Skeletal muscle satellite cell (primary cell): ENCODE results near the gene TNFRSF13B.
"Not testable (repeated sequence)": the region's sequence is repeated elsewhere in the genome, so short reads cannot be mapped to it uniquely, and the experiment has no call there.

Source experiments
- H3K27me3 ChIP-seq: 2 replicates; pipeline ENCODE4 v1.7.0; 2013; ENCODE audit warnings: low read length; ENCODE audit not compliant: control insufficient read depth, insufficient read depth
- H3K36me3 ChIP-seq: 2 replicates; pipeline ENCODE4 v1.7.0; 2013; ENCODE audit warnings: mild to moderate bottlenecking, control low read depth, low read length; ENCODE audit not compliant: insufficient read depth
- H3K4me1 ChIP-seq: 2 replicates; pipeline ENCODE4 v1.7.0; 2013; ENCODE audit warnings: low read length; ENCODE audit not compliant: control insufficient read depth, insufficient read depth
- H3K4me2 ChIP-seq: 2 replicates; pipeline ENCODE4 v1.7.0; 2013; ENCODE audit warnings: mild to moderate bottlenecking, low read length
- H3K4me3 ChIP-seq: 2 replicates; pipeline ENCODE4 v1.7.0; 2013; ENCODE audit warnings: low read length
- H3K9ac ChIP-seq: 2 replicates; pipeline ENCODE4 v1.7.0; 2013; ENCODE audit warnings: mild to moderate bottlenecking, low read depth, low read length, moderate library complexity
- H3K9me3 ChIP-seq: replicated peaks from 2 replicates; pipeline ENCODE4 v1.7.0; 2013; ENCODE audit warnings: mild to moderate bottlenecking, control low read depth, low read length

Gene TNFRSF13B

DNA sequence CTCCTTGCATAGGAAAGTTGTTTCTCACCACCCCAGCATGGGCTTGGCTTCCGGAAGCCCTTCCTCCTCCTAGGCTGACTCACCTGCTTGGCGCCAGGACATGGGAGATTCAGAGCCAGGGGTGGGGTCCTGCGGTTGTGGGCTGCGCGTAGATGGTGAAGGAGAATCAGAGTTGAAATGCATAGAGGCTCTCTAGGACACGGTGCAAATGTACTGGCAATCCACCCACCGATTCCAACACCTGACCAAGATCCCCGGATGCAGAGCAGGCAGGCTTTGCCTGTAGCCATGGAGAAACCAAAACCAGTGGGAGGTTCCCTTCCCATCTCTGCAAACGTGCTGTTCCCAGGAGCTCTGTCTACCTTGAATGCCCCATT is 42.8 kb upstream of the TNFRSF13B start:
- H3K4me2 ChIP-seq, H3K9me3 ChIP-seq, H3K4me3 ChIP-seq, H3K9ac ChIP-seq, H3K36me3 ChIP-seq, H3K27me3 ChIP-seq: not testable (repeated sequence)
- peaks cover 16% of the 10 kb centered on the region for H3K4me1 ChIP-seq

DNA sequence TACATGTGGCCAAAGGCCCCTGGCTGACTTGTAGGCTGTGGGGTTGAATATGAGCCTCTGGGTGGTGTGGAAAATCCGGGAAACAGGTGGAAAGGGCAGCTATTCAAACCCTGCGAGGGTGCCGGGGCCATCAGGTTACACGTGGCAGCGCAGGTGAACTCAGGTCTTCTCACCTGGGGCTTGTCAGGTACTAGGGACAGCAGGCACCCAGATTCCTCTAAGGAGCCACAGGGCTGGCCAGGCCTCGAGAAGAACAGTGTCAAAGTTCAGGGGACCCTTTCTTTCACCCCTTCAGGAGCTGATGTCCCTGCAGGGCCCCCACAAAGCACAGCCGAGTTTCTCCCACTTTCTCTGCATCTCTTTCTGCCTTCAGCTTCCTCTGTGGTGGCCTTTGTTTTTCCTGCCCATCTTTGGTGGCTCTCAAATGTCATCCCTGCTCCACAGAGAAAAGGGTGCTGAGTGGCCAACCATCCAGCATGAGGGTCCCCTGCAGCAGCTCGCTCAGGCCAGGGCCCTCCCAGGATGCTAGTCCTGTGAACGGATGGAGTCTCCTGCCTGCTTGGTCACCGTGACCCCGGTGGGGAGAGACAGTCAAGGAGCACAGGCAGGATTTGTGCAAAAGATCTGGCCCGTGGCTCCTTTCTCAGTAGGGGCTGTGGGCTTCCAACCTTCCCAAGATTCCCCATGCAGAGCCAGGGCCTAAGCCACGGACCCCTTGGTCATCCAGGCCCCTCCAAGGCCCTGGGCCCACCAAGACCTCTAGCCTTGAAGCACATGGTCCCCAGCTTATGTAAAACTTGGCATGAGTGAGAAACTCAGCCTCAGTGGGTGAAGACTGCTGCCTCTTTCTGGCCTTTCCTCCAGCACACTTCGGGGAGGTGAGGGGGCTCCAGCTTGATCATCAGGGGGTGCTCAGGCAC is 42.2 kb upstream of the TNFRSF13B start:
- H3K36me3 ChIP-seq, H3K9ac ChIP-seq, H3K9me3 ChIP-seq, H3K4me3 ChIP-seq, H3K4me2 ChIP-seq, H3K27me3 ChIP-seq: not testable (repeated sequence)
- peaks cover 22% of the 10 kb centered on the region for H3K4me1 ChIP-seq

DNA sequence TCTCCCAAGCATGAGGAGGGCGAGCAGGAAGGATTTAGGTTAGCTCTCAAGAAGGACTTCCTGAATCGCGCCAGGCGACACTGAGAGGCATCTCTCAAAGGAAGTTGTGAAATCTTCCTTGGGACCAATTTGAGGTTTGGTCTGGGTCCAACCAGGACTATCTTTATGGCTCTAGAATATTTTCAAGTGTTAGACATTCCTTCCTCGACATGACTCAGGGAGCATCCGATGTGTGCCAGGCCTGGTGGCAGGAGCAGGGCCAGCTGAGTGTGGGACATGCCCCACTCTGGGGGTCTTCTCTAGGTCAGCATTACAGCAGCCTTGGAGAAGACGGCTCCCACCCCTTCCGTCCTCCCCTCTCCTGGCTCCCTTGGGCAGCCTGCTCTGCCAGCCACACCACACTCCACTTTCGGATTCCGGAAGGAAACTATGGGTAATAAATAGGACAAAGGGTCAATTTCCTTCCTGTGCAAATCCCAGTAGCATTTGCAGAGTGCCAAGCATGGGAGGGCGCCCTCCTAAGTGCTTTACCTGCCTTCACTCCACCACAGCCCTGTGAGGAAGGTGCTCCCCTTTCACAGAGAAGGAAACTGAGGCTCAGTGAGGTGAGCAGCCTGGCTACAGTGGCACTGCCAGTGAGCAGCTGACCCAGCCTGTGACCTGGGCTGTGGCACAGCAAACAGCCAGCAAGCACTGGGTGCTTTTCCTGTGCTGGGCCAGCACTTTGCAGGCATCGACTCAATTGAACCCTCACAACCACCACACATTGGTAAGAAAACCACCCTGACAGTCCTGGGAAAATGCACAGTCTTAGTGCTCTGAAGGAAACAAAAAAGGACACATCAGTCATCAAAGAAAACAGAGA is 39.4 kb upstream of the TNFRSF13B start:
- not testable (repeated sequence) for H3K4me3 ChIP-seq, H3K9me3 ChIP-seq, H3K36me3 ChIP-seq, H3K4me2 ChIP-seq, H3K27me3 ChIP-seq, H3K9ac ChIP-seq
- H3K4me1 ChIP-seq: peaks cover 25% of the 10 kb centered on the region

DNA sequence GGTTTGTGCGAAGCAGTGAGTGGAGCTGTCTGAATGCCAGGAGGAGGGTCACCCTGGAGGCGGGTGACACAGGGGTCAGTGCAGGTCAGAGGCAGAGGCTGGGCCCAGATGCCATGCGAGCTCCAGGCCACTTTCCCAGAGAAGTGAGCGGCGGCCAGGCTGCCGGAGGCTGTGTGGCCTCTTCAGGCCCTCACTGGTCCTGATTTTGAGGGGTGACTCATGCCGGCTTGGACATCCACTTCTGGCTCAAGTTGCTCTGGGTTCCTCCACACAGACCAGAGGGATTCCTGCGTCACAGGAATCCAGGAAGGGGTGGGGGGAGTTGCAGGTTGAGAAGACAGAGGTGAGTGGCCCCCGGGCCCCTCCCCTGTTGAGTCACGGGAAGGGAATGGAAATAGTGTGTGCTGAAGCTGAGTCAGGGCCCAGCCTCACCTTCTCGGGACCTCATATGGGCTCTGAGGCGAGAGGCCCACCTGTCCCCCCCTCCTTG is 38.7 kb upstream of the TNFRSF13B start:
- not testable (repeated sequence) for H3K9ac ChIP-seq, H3K4me2 ChIP-seq, H3K36me3 ChIP-seq, H3K9me3 ChIP-seq, H3K27me3 ChIP-seq, H3K4me3 ChIP-seq
- H3K4me1 ChIP-seq: peaks cover 25% of the 10 kb centered on the region

DNA sequence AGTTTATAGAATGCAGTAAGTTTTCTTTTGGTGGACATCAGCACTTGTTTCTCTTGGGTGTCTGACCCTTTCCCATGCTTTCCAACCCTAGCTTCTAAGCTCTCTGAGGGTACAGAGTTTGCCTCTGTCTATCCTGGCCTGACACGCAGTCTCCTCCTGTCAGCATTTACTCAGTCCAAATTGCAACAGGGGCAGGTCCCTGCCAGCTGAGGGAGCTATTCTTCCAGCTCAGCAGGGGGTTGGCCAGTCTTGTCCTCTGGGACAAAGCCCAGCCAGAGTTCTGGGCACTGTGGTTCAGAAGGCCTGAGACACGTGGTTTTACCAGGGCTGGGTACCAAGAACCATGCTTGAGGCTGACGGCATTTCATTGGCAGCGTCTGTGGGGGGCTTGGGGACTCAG is 38.1 kb upstream of the TNFRSF13B start:
- H3K9ac ChIP-seq, H3K27me3 ChIP-seq, H3K36me3 ChIP-seq, H3K4me3 ChIP-seq, H3K9me3 ChIP-seq, H3K4me2 ChIP-seq: not testable (repeated sequence)
- H3K4me1 ChIP-seq: peaks cover 21% of the 10 kb centered on the region

DNA sequence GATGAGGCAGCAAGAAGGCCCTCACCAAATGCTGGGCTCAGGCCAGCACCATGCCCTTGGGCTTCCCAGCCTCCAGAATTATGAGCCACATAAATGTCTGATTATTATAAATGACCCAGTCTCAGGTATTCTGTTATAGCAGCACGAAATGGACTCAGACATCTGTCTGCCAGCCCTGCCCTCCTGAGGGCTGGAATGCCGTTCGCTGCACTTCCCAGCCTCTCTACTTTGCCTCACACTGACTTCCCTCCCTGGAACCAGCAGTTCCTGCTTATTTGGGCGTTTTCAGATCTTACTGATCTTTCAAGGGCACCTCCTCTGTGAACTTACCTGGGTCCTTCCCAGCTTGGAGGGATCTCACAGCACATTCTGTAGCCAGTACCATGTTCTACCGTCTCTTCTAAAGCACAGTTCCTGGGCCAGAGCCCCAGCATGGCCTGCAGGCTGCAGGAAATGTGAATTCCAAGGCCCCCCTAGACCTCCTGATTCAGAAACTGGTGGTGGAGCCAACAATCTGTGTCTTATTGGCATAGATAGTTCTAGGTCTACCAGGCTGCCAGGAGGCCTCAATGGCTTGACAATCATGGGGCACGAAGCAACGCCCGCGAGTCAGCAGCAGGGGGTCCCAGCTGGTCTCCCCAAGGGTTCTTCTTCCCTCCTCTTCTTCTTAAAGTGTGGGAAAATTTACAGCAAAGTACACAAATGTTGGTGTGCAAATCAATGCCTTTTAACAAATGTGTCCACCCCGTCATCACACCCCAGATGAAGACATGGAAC is 36.9 kb upstream of the TNFRSF13B start:
- H3K27me3 ChIP-seq, H3K9me3 ChIP-seq, H3K4me3 ChIP-seq, H3K9ac ChIP-seq, H3K4me2 ChIP-seq, H3K36me3 ChIP-seq: not testable (repeated sequence)
- peaks cover 11% of the 10 kb centered on the region for H3K4me1 ChIP-seq

DNA sequence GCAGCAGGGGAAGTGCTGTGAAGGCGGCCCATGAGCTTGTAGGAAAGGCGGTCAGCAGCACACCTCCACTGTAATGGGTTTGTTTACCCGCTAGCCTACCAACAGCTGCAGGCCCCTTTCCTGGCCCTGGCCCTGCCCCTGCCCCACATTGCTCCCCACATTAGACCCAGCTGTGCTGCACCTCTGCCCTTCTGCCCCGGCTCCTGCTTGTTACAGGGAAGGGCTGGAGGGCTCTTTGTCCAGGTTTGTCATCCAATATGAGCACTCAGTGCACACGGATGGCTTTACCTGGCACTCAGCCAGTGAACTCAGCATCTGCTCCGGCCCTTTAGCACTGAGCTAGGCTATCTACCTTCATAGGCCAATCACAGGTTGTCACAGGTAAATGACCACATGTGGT is 36.0 kb upstream of the TNFRSF13B start:
- H3K4me2 ChIP-seq, H3K4me3 ChIP-seq: not testable (repeated sequence)
- peaks cover 11% of the 10 kb centered on the region for H3K4me1 ChIP-seq

DNA sequence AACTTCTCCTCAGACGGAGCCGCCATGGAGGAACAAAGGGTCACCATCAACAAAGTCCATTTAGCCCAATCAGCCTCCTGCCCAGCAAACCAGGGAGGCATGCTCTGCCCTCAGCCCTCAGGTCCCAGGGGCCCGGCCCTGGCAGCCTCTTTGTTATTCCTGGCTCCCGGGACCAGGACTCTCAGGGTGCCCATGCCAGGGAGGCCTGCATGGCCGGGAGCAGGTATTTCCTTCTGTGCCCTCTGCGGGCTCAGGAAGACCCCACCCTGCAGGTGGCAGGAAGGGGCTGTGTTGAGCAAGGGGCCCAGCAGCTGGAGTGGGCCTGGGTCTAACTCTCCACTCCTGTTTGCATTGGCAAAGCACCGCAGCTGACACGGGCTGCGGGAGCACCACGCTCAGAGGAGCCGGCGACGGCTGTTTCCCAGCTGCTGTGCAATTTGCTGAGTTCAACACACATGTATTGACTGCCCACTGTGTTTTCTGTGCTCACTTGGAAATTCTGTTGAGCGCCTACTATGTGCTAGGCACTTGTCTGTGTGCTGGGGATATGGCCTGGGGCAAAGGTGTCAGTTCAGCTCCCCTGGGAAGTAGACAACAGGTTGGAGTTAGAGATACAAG is 33.2 kb upstream of the TNFRSF13B start:
- peaks cover 13% of the 10 kb centered on the region for H3K4me1 ChIP-seq
- H3K27me3 ChIP-seq, H3K4me2 ChIP-seq, H3K36me3 ChIP-seq, H3K9ac ChIP-seq, H3K9me3 ChIP-seq, H3K4me3 ChIP-seq: not testable (repeated sequence)

More for the DNA sequence above, 36.0 kb upstream of the TNFRSF13B start:
- not testable (repeated sequence) for H3K9ac ChIP-seq, H3K36me3 ChIP-seq, H3K27me3 ChIP-seq, H3K9me3 ChIP-seq

DNA sequence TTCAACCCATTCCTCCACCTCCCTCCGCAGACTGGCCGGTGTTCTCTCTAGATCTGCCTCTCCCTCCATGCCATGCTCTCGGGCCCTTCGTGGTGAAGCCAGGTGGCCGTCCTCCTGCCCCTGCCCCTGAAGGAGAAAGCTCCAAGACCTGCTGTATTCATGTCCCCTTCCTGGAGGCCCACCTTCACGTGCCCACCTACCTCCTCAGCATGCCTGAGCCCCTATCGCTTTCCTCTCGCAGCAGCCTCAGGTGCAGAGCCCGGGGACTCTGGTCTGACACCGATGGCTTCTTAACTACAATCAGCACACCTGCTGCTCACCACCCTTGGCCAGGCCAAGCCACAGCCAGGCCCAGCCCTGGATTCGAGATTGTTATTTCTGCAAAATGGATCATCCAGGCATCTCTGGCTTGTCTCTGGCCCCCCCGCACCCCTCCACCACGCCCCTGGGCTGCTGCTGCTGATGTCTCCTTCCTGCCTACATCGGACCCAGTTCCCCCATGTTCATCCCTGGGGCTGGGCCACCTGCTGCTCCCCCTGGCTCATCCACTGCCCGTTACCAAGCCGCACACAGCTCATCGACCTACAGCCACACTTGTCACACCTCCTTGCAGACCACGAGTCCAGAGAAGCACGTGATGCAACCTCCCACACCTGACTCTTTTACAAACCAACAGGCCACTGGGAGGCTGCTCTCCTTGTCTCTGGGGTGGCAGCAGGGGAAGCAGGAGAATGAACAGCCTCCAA is 32.5 kb upstream of the TNFRSF13B start:
- H3K9ac ChIP-seq: no peak overlapping the region
- H3K9me3 ChIP-seq: no peaks in the 10 kb centered on the region
- no peaks in the 10 kb centered on the region for H3K27me3 ChIP-seq
- no peaks in the 10 kb centered on the region for H3K36me3 ChIP-seq
- H3K4me3 ChIP-seq: no peak overlapping the region
- H3K4me2 ChIP-seq: no peak overlapping the region
- peaks cover 8% of the 10 kb centered on the region for H3K4me1 ChIP-seq

DNA sequence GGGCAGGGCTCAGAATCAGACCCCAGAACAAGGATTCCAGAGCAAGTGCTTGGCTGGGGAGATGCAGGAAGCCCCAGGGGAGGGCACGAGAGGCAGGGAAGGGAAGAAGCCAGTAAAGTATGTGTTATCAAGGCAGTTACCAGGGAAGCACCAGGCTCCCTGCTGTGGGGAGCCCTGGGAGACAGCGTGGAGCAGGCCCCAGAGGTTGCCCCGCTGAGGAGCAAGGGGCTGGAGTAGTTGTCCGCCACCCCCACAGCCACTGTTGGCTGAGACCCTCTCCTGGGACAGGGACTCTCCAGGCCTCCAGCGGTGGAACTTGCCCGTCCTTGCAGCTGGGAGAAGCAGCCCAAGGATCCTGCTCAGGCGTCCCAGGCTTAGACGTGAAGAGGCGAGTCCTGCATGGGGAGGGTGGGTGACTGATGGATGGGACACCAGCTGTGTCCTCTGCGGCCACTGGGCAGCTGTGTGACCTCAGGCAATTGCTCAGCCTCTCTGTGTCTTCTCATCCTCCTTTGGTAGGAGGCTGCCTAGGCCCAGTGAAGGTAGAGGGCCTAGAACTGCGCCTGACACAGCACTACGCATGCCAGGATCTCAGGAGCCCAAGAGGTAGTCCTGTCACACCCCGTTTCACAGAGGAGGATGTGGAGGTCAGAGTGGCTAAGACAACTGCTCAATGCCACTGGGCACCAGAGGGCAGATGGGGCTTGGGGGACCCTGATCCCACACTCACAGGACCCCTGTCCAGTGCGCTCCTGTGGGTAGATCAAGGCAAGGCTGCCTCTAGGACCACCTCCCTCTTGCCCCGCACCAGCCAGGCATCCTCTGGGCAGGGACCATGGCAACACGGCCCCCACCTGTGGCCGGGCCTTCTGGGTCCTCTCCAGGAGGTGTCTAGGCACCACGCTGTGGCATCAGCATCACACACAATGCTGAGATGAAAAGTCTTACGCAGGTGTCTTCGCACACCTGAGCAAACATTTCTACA is 31.1 kb upstream of the TNFRSF13B start:
- not testable (repeated sequence) for H3K4me1 ChIP-seq, H3K27me3 ChIP-seq, H3K36me3 ChIP-seq, H3K9me3 ChIP-seq, H3K4me3 ChIP-seq, H3K9ac ChIP-seq, H3K4me2 ChIP-seq
